ENCODE data around the gene HARBI1.

GRCh38 chr11:46590740-46591605 lies 26.1 kb downstream of the HARBI1 start:
- TF ChIP-seq POLR2A (IDR thresholded peaks at IDR 0.05; ENCODE audit: low read depth, low read length) (no peak), TAF1 (IDR thresholded peaks at IDR 0.05; ENCODE audit: borderline replicate concordance, low read depth, low read length) (no peak)

Measured in GM12892 (cell line).